HAP-1 (cell line): ENCODE results near the gene STX8.
"Not testable (repeated sequence)": the region's sequence is repeated elsewhere in the genome, so short reads cannot be mapped to it uniquely, and the experiment has no call there.

Experiments
- DNase-seq, 2 experiments: peaks; one replicate each; pipeline ENCODE4 v3.0.0-alpha.2; 2016 to 2020; ENCODE audit warnings: low spot score in 2 of 2
- H3K27me3 ChIP-seq: fragments of 250-450 bp; sonication (Bioruptor Pico); 2 replicates; pipeline ENCODE4 v1.5.1; 2020; ENCODE audit warnings: low read depth, mild to moderate bottlenecking, moderate library complexity
- H3K36me3 ChIP-seq: fragments of 250-450 bp; sonication (Bioruptor Pico); replicated peaks from 2 replicates; pipeline ENCODE4 v1.5.1; 2020; ENCODE audit warnings: mild to moderate bottlenecking
- H3K4me1 ChIP-seq: fragments of 250-450 bp; sonication (Bioruptor Pico); 2 replicates; pipeline ENCODE4 v1.5.1; 2020; ENCODE audit warnings: mild to moderate bottlenecking
- H3K4me3 ChIP-seq: fragments of 250-450 bp; sonication (Bioruptor Pico); 2 replicates; pipeline ENCODE4 v1.5.1; 2020; ENCODE audit warnings: mild to moderate bottlenecking, moderate library complexity
- H3K9me3 ChIP-seq: fragments of 250-450 bp; sonication (Bioruptor Pico); 2 replicates; pipeline ENCODE4 v1.5.1; 2020; ENCODE audit warnings: mild to moderate bottlenecking, moderate library complexity
- in situ Hi-C: fragments of 300-500 bp; cut with MboI; formaldehyde crosslinking; loops from 3 replicates; pipeline ENCODE4 v1.14.3; 2020; ENCODE audit warnings: low sequenced_read_pairs, inconsistent platforms, mixed read lengths

Gene STX8

DNA sequence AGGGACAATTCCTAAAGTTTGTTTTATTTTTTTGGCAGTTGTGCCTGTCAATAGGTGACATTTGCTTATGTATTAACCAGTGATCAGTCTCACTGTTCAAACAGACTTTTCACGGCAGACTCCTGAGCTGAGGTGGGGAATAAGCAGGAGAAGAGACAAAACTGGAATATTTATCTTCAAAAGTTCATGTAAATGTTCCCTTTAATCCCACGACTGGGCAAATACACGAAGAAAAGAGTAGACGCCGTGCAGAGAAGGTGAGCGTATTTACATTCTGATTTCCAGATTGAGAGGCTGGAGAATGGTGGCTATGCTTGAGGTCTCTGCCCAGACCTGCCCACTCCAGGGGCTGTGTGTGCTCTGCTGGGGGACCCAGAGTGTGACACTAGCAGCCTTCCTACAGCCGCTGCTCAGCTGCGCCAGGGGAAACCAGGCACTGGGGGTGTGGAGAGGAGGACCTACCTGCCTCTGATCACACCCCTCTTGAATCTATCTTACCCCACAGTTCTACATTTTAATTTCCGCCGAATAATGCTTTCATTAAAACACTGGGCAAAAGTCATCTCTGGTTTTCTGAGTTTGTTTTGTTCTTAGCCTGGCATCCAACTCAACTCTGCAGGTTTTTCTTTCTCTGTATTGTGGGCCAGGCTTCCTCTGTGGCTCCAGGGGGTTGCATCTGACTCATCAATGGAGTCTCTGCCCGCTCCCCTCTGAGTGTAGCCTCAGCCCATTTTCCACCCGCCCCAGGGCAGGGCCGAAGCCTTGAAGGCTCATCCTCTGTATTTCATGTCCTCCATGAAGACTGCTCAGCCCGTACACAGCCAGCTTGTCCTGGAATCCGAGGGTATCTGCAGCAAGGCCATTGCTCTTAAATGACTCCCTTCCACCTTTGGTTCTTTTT, 317.3 kb downstream of the STX8 start:
- no peak for DNase-seq
- Histone ChIP-seq H3K27me3 (no peaks in the 10 kb centered on the region), H3K9me3 (no peaks in the 10 kb centered on the region), H3K4me3 (no peak overlapping the region), H3K36me3 (no peaks in the 10 kb centered on the region), H3K4me1 (no peaks in the 10 kb centered on the region)
- in situ Hi-C loops = no loop called here

DNA sequence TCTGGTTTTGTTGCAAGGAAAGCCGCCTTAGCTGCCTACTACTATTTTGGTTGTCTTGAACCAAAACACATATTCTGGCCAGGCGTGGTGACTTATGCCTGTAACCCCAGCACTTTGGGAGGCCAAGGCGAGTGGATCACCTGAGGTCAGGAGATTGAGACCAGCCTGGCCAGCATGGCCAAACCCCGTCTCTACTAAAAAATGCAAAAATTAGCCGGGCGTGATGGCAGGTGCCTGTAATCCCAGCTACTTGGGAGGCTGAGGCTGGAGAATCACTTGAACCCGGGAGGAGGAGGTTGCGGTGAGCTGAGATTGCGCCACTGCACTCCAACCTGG, 318.0 kb downstream of the STX8 start:
- H3K4me1 ChIP-seq, H3K27me3 ChIP-seq, H3K36me3 ChIP-seq, DNase-seq, H3K9me3 ChIP-seq, H3K4me3 ChIP-seq, in situ Hi-C loops: not testable (repeated sequence)

DNA sequence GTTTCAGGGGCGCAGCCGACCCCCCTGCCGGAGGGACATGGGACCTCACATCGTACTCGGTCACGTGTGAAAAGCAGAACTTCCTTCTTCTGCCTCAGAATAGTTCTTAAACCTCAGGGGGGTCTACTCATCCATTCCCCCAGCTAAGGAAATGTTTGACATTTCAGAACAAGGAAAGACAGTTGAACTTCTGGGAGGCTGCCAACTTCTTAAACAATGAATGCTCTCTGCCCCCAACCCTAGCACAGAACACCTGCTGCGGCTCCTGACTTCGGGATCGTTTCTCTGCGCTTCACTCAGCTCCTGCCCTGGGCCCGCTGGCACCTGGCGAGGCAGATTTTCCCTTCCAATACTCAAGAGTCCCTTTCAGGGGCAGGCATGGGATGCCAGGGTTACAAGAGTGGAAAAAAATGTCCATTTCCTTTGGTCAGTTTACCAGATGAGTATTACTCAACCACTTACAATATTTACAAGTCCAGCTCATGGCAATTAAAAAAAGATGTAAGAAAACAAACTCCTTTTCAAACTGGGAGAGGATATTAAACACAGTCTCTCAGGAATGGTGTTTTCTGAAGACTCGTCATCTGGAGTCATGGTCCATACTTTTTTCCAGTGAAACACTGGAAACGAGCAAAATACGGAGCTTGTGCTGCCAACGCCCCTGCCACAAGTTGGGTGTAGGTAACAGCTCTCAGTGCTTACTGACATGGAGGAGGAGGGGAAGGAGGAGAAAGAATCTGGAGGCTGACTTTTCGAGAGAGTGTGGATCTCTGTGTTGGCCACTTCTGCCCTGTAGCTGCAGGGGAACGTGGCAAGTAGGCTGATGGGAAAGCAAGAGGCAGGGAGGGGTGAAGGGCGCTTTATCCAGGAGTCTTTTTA, 318.6 kb downstream of the STX8 start:
- DNase-seq = no peak
- Histone ChIP-seq H3K36me3 (no peaks in the 10 kb centered on the region), H3K9me3 (no peaks in the 10 kb centered on the region), H3K27me3 (no peaks in the 10 kb centered on the region), H3K4me1 (no peaks in the 10 kb centered on the region), H3K4me3 (no peak overlapping the region)
- in situ Hi-C loops = no loop called here

DNA sequence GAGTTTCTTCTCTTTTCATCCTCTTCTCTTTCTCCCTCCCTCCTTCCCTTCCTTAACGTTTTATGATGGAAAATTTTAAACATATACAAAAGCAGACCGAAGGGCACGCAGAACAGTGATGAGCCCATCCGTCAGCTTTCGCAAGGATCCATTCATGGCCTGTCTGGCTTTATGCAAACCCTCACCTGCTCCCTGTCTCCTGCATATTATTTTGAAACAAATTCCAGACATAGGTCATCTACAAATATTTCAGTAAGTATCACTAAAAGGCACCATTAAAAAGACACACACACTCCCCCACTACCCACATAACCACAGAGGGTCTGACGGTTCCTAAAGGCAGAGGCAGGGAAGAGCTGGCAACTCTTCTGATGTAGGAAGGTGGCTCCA, 319.3 kb downstream of the STX8 start:
- Histone ChIP-seq H3K4me1 (no peaks in the 10 kb centered on the region), H3K36me3 (no peaks in the 10 kb centered on the region), H3K9me3 (no peaks in the 10 kb centered on the region), H3K27me3 (no peaks in the 10 kb centered on the region), H3K4me3 (no peak overlapping the region)
- in situ Hi-C loops = no loop called here
- DNase-seq = no peak

DNA sequence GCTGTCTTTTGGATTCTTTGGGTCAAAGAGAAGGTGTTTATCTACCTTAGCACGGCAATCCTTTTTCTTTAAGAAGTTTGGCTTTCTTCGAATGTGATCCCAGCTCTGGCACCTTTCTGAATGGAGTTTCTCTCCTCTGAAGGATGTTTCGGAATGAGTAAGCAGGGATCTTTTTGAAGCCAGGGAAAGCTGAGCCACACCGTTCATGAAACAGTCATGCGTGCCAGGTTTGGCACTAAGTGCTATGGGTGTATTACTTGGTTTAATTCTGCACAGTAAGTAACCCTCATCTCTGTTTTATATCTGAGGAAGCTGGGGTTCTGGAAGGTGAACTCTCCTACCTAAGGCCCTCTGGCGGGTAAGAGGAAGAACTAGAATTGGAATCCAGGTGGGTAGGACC, 319.8 kb downstream of the STX8 start:
- H3K4me3 ChIP-seq = no peak overlapping the region
- DNase-seq = no peak
- H3K36me3 ChIP-seq = no peaks in the 10 kb centered on the region
- H3K27me3 ChIP-seq = no peaks in the 10 kb centered on the region
- no peaks in the 10 kb centered on the region for H3K4me1 ChIP-seq
- no peaks in the 10 kb centered on the region for H3K9me3 ChIP-seq
- in situ Hi-C loops = no loop called here

DNA sequence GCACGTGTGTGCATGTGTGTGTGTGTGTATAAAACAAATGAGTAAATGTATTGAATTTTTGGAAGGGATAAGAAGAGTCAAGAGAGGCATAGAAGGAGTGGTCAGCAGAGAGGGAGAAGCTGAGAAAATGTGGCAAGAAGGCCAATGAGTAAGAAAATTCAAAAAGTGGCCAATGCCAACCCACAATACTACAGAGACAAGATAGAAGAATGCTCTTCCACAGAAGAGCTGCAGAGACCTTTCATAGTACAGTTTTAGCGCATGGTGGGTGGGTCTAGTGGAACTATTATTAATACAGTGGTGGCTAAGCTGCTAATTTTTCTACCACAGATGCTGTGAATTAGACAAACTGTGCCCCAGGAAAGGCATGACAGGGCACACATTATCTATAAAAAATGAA, 320.8 kb downstream of the STX8 start:
- in situ Hi-C loops = no loop called here
- no peak overlapping the region for H3K4me3 ChIP-seq
- H3K9me3 ChIP-seq = no peaks in the 10 kb centered on the region
- no peaks in the 10 kb centered on the region for H3K36me3 ChIP-seq
- H3K4me1 ChIP-seq = no peaks in the 10 kb centered on the region
- no peak for DNase-seq
- H3K27me3 ChIP-seq = no peaks in the 10 kb centered on the region

DNA sequence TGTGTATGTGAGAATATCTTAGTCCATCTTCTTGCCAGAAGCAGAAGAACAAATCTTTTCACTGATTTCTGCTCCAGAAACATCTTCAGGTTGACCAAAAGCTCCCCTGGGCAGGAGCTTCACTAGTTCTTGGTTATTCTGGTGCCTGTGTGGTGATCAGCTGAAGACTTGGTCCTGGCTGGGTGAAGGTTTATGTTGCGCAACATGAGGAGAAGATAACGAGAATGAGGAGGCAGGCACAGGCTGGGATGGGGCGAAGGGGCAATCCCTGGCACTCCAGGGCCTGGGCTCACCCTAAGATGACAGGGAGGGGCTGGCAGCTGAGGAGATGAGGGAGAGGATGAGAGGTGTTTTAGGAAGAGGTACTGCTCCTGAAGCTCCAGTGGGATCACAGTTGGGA, 322.3 kb downstream of the STX8 start:
- Histone ChIP-seq H3K27me3 (no peaks in the 10 kb centered on the region), H3K9me3 (no peaks in the 10 kb centered on the region), H3K4me1 (no peaks in the 10 kb centered on the region), H3K4me3 (no peak overlapping the region), H3K36me3 (no peaks in the 10 kb centered on the region)
- no peak for DNase-seq
- in situ Hi-C loops = no loop called here

DNA sequence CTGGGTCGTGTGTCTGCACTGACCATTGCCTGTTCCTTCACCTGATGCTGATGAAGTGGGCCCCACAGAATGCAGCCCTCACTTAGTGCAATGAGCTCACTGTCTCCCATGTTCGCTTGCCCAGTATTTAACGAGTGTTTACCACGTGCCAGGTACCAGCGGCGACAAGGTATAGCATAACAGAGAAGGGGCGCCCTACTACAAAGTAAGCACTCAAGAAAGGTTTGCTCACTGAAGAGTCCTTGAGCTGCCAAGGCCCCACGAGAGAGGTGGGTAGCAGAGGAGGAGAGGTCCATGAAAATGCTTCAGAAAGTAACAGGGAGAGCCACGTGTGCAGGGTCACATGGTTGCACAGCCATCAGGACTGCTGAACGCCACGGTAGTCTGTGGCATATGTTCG, 324.3 kb downstream of the STX8 start:
- no peaks in the 10 kb centered on the region for H3K9me3 ChIP-seq
- H3K4me3 ChIP-seq = no peak overlapping the region
- no peaks in the 10 kb centered on the region for H3K27me3 ChIP-seq
- H3K4me1 ChIP-seq = no peaks in the 10 kb centered on the region
- in situ Hi-C loops = no loop called here
- no peak for DNase-seq
- H3K36me3 ChIP-seq = no peaks in the 10 kb centered on the region

DNA sequence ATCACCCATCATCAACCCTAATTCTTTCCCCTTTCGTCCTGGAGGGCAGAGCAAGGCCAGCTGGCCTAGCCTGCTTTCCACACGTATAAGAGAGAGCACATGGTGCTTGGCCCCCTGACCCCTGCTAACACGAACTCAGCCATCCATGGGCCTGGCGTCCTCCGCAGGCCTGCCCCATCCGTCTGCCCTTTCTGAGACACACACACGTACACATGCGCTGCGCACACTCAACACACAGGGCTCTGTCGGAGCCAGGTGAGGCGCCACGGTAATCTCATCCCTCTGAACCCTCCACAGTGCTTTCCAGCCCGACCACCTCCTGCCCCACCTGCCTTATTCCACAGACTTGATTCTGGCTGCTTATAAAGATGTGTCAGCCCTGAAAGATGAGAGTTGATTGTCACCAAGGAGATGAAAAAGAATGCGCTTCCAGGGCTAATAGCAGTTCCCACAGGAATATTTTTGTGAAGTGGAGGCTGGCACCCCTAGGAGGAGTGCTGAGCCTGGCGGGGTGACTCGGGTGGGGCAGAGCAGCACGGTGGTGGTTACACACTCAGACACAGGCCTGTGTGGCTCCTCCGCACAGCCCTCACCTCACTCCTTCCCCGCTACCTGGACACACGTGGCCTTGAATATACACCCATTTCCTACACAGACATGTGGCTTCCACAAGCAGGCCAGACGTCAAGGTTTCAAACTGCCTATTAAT, 326.2 kb downstream of the STX8 start:
- H3K4me3 ChIP-seq = no peak overlapping the region
- no peaks in the 10 kb centered on the region for H3K9me3 ChIP-seq
- no peaks in the 10 kb centered on the region for H3K36me3 ChIP-seq
- H3K27me3 ChIP-seq = no peaks in the 10 kb centered on the region
- in situ Hi-C loops = no loop called here
- H3K4me1 ChIP-seq = no peaks in the 10 kb centered on the region
- DNase-seq = no peak

DNA sequence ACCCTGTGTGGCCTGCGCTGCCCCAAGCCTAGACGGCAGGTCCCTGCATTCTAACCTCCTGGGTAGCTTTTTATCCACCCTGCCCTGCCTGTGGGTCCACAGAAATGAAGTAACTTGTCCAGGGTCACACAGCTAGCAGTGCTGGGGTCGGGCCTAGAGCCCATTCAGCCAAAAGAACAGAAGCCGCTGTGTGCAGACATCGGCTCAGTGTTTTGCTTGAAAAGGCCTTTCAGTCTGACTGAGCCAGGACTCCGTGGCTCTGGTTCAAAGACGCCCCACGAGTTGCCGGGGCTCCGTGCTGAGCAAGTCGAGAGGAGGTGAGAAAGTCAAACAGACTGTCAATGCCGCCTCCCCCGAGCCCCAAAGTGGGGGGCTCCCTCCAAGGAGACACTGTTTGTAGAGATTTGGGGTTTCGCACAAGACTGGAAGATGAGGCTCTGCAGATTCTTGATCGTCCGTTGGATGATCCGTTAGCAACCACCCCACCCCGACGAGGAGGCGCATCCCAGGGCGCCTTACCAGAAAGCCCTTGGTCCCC, 328.1 kb downstream of the STX8 start:
- H3K4me1 ChIP-seq = no peaks in the 10 kb centered on the region
- no peak for DNase-seq
- in situ Hi-C loops = no loop called here
- no peaks in the 10 kb centered on the region for H3K27me3 ChIP-seq
- no peaks in the 10 kb centered on the region for H3K36me3 ChIP-seq
- H3K9me3 ChIP-seq = no peaks in the 10 kb centered on the region
- H3K4me3 ChIP-seq = no peak overlapping the region

DNA sequence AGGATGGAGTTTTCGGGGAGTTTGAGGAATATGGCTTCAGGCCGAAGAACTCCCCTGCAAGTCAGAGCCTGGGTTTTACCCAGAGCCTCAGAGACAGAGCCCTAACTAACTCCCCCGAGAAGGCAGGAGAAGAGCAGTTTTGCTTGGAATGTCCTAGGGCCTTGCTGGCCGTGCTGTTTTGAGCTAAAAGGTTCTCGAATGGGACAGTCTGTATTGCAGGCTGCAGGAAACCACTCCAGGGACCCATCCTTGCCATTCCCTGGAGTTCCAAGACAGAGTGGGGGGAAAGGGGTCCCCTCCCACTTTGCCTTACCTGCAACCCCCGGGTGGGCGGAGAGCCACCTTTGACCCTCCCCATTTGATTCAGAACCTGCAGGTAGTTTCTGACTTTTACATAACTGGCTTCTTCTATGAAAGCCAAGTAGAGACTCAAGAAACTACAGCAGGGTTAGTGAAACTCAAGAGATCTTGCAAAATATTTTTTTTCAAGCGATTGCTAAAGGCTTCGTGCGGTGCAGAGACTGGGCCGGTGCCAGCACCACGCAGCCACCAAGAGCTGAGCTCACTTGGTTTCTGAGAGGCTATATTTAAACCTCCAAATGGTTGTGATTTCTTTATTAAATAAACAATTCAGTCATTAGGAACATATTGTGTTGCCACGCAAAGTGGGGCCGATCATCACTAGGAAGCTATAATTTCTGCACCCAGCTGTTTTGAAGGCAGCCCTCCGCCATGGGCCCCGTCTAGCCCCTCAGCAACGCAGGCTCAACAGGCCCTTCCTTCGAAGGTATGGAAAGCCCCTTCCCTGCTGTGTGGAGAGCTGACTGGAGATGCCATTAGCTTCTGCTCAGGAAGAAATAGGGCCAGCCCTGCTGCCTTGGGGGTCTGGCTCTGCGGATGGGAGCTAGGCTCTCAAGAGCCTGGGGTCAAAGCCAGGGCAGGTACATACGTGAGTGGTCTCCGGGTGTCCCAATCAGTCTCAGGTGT, 331.3 kb downstream of the STX8 start:
- Histone ChIP-seq H3K4me1 (no peaks in the 10 kb centered on the region), H3K9me3 (no peaks in the 10 kb centered on the region), H3K4me3 (no peak overlapping the region), H3K27me3 (no peaks in the 10 kb centered on the region), H3K36me3 (no peaks in the 10 kb centered on the region)
- no peak for DNase-seq
- in situ Hi-C loops = no loop called here

DNA sequence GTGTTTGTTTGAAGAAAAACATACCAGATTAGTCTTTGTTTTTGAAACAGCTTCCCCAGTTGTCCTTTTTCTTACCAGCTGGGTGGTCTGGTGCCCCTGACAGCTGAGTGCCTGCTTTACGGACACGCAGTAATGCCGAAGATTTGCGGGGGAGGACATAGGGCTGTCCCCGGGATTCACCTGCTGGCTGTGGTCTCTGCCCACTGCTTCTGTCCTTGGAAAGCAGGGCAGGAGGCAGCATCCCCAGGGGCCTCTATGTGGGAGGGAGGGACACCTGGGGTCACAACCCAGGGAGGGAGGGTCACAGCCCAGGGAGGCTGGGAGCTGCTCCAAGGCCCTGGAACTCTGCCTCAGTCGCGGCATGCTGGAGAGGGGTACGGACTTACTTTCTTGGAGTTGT, 332.6 kb downstream of the STX8 start:
- H3K27me3 ChIP-seq = no peaks in the 10 kb centered on the region
- H3K4me1 ChIP-seq = no peaks in the 10 kb centered on the region
- DNase-seq = no peak
- H3K4me3 ChIP-seq = no peak overlapping the region
- H3K36me3 ChIP-seq = no peaks in the 10 kb centered on the region
- in situ Hi-C loops = no loop called here
- H3K9me3 ChIP-seq = no peaks in the 10 kb centered on the region

DNA sequence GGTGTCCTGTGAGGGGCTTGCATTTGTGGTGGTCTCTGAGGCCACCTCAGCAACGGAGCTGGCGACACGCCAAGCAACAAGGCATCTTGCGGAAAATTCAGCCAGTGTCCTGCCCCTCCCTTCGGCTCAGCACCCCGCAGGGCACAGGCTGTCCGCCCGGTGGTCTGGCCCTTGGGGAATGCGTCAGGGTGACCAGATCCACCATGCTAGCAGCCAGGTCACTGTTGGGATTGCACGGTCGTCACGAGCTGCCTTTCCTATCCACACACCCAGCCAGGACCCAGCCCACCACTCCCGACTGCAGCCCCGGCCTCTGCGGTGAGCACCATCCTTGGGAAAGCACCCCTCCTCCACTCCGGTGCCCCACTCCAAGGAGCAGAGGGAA, 333.1 kb downstream of the STX8 start:
- H3K27me3 ChIP-seq = no peaks in the 10 kb centered on the region
- no peaks in the 10 kb centered on the region for H3K36me3 ChIP-seq
- no peaks in the 10 kb centered on the region for H3K4me1 ChIP-seq
- in situ Hi-C loops = no loop called here
- no peak for DNase-seq
- H3K4me3 ChIP-seq = no peak overlapping the region
- no peaks in the 10 kb centered on the region for H3K9me3 ChIP-seq
